ENCODE data around the gene NYNRIN. TPM values are rescaled to one million over a fixed set of nuclear protein-coding genes. Genes with fewer than 3 reads are reported as not detected.

NYNRIN gene
- total and polyA plus RNA-seq, 9 donors, result 22.0 to 76.0 (median 54.6) TPM

DNA sequence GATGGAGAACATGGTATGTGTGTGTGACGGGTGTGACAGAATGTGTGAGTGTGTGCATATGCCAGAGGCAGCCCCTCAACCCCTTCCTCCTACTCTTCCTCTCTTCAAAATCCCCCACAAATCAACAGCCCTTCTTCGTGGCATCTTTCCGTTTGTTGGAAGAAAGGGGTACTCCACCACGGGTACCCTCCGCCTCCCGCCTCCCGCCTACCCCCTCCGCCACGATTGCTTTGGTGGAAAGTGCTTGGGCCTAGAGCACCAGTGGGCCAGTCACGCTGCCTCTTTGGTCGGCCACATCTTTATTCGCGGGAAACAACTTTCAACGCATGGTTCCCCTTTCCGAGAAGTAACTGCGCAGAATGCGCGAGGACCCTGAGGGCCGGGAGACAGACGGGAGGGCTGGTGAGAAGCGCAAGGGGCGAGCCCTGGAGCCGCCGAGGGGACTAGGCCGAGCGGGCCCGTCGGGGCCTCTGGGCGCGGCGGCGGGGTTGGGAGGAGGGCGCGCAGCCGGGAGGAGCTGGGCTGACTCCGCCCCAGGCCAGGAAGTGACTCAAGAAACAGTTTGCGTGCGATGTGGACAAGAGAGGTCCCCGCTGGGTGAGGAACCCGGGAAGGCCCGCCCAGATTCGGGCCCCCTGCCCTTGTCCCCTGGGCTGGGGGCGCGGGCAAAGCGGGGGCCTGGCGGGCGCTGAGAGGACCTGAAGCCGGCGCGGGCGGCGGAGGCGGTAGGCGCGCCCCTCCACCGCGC is 30.8 kb downstream of the NYNRIN start, which contains the start of the genes CBLN3 and KHNYN:
TSS of gene CBLN3 (minus strand) at position 274 of the 748 bp plus-strand sequence. CDS start 614 bp downstream, outside the sequence.
TSS of gene KHNYN (plus strand) at position 560 of the 748 bp plus-strand sequence. CDS start 777 bp downstream, outside the sequence.
- no peaks in the 10 kb centered on the region for H3K27me3 ChIP-seq
- no peaks in the 10 kb centered on the region for H3K9me3 ChIP-seq
- WGBS, 3 donors, result 4 to 8% (median 7%) methylated on average over 35 to 57 of the region's 57 CpGs
- intact Hi-C loops (cut with DNase I), result loop anchor here (1.0 to 5.0 kb wide), 4 partner anchors 61 to 187 kb away; partner anchors contain the start of genes NFATC4 (in 1 of the 4) and TINF2 (in 1 of the 4)
- H3K4me1 ChIP-seq (ENCODE audit: insufficient read depth), result peaks cover 15% of the 10 kb centered on the region
- H3K36me3 ChIP-seq, result no peaks in the 10 kb centered on the region
- peak within 1 kb of the TSS; percentile 92 to 99 for H3K27ac ChIP-seq
- H3K4me3 ChIP-seq, result peak within 1 kb of the TSS; percentile 71
- TF ChIP-seq EP300 (IDR thresholded peaks at IDR 0.05) (peak; percentile 47), POLR2A (IDR thresholded peaks at IDR 0.05) (peak; percentile 97)
- TF ChIP-seq, protein P1, sequence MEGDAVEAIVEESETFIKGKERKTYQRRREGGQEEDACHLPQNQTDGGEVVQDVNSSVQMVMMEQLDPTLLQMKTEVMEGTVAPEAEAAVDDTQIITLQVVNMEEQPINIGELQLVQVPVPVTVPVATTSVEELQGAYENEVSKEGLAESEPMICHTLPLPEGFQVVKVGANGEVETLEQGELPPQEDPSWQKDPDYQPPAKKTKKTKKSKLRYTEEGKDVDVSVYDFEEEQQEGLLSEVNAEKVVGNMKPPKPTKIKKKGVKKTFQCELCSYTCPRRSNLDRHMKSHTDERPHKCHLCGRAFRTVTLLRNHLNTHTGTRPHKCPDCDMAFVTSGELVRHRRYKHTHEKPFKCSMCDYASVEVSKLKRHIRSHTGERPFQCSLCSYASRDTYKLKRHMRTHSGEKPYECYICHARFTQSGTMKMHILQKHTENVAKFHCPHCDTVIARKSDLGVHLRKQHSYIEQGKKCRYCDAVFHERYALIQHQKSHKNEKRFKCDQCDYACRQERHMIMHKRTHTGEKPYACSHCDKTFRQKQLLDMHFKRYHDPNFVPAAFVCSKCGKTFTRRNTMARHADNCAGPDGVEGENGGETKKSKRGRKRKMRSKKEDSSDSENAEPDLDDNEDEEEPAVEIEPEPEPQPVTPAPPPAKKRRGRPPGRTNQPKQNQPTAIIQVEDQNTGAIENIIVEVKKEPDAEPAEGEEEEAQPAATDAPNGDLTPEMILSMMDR (IDR thresholded peaks at IDR 0.05), result peak in 2 of 3 donors; percentile 7 to 24
- peak; percentile 92 to 94 (median 93) for DNase-seq

DNA sequence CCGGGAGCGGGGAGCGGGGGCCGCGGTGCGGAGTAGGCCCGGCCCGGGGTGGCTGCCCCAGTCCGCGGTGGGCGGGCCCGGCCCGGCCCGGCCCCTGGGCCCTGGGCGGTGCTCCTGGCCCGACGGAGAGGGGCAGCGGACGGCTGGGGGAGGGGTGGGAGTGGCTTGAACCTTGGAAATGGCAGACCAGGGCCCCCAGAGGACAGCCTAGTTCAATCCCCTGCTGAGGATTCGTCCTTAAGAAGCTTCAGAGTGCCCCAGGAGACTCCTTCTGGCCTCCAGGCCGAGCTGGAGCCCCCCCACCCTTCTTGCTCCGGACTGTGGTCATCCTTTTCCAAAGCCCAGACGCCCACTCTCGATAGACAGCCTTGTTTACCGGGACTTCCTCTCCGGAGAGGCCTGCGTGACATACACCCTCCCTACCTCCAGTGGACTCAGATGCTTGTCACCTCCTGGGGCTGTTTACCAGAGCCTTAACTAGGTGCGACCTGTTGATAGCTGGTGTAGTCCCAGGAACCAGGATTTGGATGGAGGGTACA is 31.4 kb downstream of the NYNRIN start:
- H3K27ac ChIP-seq, result peak overlapping the region; percentile 92 to 99
- no peaks in the 10 kb centered on the region for H3K36me3 ChIP-seq
- no peaks in the 10 kb centered on the region for H3K27me3 ChIP-seq
- peaks cover 11% of the 10 kb centered on the region for H3K4me1 ChIP-seq (ENCODE audit: insufficient read depth)
- DNase-seq, result peak; percentile 84 to 90 (median 88)
- TF ChIP-seq POLR2A (IDR thresholded peaks at IDR 0.05) (no peak), EP300 (IDR thresholded peaks at IDR 0.05) (no peak)
- TF ChIP-seq, protein P1 (IDR thresholded peaks at IDR 0.05), result no peak
- H3K4me3 ChIP-seq, result peak overlapping the region; percentile 71
- WGBS, 3 donors, result 0 to 1% (median 0%) methylated on average over 8 to 28 of the region's 28 CpGs
- no peaks in the 10 kb centered on the region for H3K9me3 ChIP-seq
- intact Hi-C loops (cut with DNase I), result loop anchor here in 3 of 4 donors (2.0 to 5.0 kb wide), 3 partner anchors 63 to 188 kb away; partner anchors contain the start of gene TINF2 (in 1 of the 3)

DNA sequence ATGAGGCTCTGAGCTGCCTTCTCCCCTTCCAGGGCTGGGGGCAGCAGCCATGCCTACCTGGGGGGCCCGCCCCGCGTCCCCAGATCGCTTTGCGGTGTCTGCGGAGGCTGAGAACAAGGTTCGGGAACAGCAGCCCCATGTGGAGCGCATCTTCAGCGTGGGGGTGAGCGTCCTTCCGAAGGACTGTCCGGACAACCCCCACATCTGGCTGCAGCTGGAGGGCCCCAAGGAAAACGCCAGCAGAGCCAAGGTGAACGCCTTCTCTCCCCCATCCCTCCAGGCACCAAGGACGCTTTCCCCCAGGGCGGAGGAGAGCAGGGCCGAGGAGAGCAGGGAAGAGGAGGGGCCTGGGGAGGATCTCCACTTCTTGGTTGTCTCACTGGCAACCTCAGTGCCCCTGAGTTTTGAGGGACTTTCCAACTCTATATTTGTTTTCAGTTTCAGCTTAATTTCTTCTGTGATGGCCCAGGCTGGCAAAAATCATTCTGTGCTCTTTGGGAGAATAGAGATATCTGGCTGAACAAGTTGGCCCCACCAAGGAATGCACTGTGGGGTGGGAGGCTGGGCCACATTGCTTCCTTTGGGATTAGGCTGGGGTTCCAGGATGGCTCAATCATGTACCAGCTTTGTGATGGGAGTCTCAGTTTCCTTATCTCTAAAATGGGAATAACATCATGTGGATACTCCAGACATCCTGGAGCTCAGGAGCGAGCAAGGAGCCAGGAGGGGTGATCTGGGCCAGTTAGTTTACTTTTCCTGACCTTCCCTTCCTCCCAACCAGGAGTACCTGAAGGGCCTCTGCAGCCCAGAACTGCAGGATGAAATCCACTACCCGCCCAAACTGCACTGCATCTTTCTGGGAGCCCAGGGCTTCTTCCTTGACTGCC is 32.1 kb downstream of the NYNRIN start:
- Histone ChIP-seq H3K4me1 (ENCODE audit: insufficient read depth) (peaks cover 11% of the 10 kb centered on the region), H3K27ac (peak overlapping the region; percentile 92 to 99), H3K27me3 (no peaks in the 10 kb centered on the region), H3K9me3 (no peaks in the 10 kb centered on the region), H3K36me3 (no peaks in the 10 kb centered on the region), H3K4me3 (peak overlapping the region; percentile 71)
- TF ChIP-seq EP300 (IDR thresholded peaks at IDR 0.05), result no peak
- no peak for TF ChIP-seq POLR2A (IDR thresholded peaks at IDR 0.05)
- TF ChIP-seq, protein P1 (IDR thresholded peaks at IDR 0.05), result no peak
- DNase-seq, result peak; percentile 61 to 82 (median 72)
- intact Hi-C loops (cut with DNase I), result loop anchor here in 3 of 4 donors (2.0 to 5.0 kb wide), 3 partner anchors 64 to 189 kb away; partner anchors contain the start of gene TINF2 (in 1 of the 3)
- WGBS, 3 donors, result 3 to 6% (median 3%) methylated on average over 13 to 19 of the region's 19 CpGs

Data from ovary (tissue), 9 donors.